Gastroesophageal sphincter (tissue), 4 donors: ENCODE data around the gene KRTAP1-5. TPM values are rescaled to one million over a fixed set of nuclear protein-coding genes. Genes with fewer than 3 reads are reported as not detected.

ENCODE experiments used
- ATAC-seq: fragments of 150-250 bp; one replicate; pipeline ENCODE4 v1.9.1; 2016; ENCODE audit warnings: mild to moderate bottlenecking, moderate library complexity
- H3K27ac ChIP-seq, 4 donors: fragments of 200-600 bp; sonication (generic) in 3 of 4; 1 replicate in 3 of 4; 2 replicates in 1 of 4; pipeline ENCODE4 v1.5.1; 2016 to 2019
- H3K27me3 ChIP-seq: fragments of 200-600 bp; sonication (generic); one replicate; pipeline ENCODE4 v1.5.1; 2019
- H3K36me3 ChIP-seq, 2 donors: fragments of 200-600 bp; sonication (generic); one replicate each; pipeline ENCODE4 v1.5.1; 2019; ENCODE audit warnings: control low read depth in 1 of 2
- H3K4me1 ChIP-seq, 3 donors: fragments of 200-600 bp; sonication (generic); 1 replicate in 2 of 3; 2 replicates in 1 of 3; pipeline ENCODE4 v1.5.1; 2016 to 2019; ENCODE audit warnings: control low read depth in 2 of 3
- H3K4me3 ChIP-seq, 2 donors: fragments of 200-600 bp; sonication (generic); one replicate each; pipeline ENCODE4 v1.5.1; 2019; ENCODE audit warnings: mild to moderate bottlenecking in 1 of 2, moderate library complexity in 1 of 2
- H3K9me3 ChIP-seq, 3 donors: fragments of 200-600 bp; sonication (generic); one replicate each; pipeline ENCODE4 v1.5.1; 2017 to 2019; ENCODE audit warnings: control low read depth in 2 of 3
- CTCF ChIP-seq, 4 experiments: fragments of 200-600 bp in 2 of 4; fragments of 450-650 bp in 2 of 4; sonication (generic) in 1 of 4; IDR thresholded peaks; one replicate each; pipeline ENCODE4 v1.5.1; 2017 to 2019; ENCODE audit warnings: antibody characterized with exemption in 4 of 4, mild to moderate bottlenecking in 2 of 4, moderate library complexity in 2 of 4
- EP300 ChIP-seq: sonication (generic); formaldehyde crosslinking; IDR thresholded peaks from one replicate; pipeline ENCODE4 v1.6.1; 2017; ENCODE audit warnings: antibody characterized with exemption, mild to moderate bottlenecking
- POLR2A ChIP-seq, 2 donors: fragments of 450-650 bp; IDR thresholded peaks; one replicate each; pipeline ENCODE4 v1.6.1; 2017; ENCODE audit warnings: antibody characterized with exemption in 2 of 2, mild to moderate bottlenecking in 2 of 2, moderate library complexity in 1 of 2
- POLR2AphosphoS5 ChIP-seq: sonication (generic); formaldehyde crosslinking; IDR thresholded peaks from one replicate; pipeline ENCODE4 v1.6.1; 2017; ENCODE audit warnings: antibody characterized with exemption
- WGBS, 2 donors: methylation state at CpG; one replicate each; pipeline ENCODE4 v1.1.5; 2018; ENCODE audit warnings: low coverage in 1 of 2; 5-methylcytosine and 5-hydroxymethylcytosine counted together
- total RNA-seq, 4 donors: library from RNA; depleted of rRNA; stranded (reverse); fragments of >200 nt; gene quantifications; one replicate each; pipeline ENCODE4 v1.1.0, GENCODE V29; 2016

Gene KRTAP1-5
- total RNA-seq, 4 donors from 2014 or later, result not detected

DNA sequence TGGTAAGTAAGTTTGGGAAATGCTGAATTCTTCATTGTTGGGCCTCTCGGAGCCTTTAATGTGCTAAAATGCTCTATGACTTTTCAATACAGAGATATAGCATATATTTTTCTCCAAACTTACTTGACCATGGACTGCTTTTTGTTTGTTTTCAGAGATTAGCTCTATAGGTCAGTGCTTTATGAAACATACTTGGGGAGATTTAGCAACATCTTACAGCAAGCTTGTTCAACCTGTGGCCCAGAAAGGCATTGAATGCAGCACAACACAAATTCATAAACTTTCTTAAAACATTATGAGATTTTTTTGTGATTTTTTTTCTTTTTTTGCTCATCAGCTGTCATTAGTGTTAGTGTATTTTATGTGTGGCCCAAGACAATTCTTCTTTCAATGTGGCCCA is 17.1 kb downstream of the KRTAP1-5 start:
- Histone ChIP-seq H3K4me1 (no peaks in the 10 kb centered on the region), H3K4me3 (no peak overlapping the region), H3K36me3 (no peaks in the 10 kb centered on the region), H3K9me3 (no peaks in the 10 kb centered on the region), H3K27me3 (no peaks in the 10 kb centered on the region), H3K27ac (no peak overlapping the region)
- no peak for TF ChIP-seq CTCF (IDR thresholded peaks at IDR 0.05)
- TF ChIP-seq EP300, result no peak
- TF ChIP-seq POLR2AphosphoS5, result no peak
- TF ChIP-seq POLR2A (IDR thresholded peaks at IDR 0.05), result no peak
- WGBS, 2 donors, result 70% methylated on average over 1 of the region's 1 CpG; no CpG with 5 or more reads in 1 of the 2 donors
- no peak for ATAC-seq

- no peak overlapping the region for H3K4me3 ChIP-seq
- H3K4me1 ChIP-seq, result no peaks in the 10 kb centered on the region
- no peak overlapping the region for H3K27ac ChIP-seq
- H3K9me3 ChIP-seq, result no peaks in the 10 kb centered on the region
- no peak for ATAC-seq
- no peak for TF ChIP-seq POLR2A (IDR thresholded peaks at IDR 0.05)
- no peak for TF ChIP-seq CTCF (IDR thresholded peaks at IDR 0.05)
- TF ChIP-seq EP300, result no peak
- TF ChIP-seq POLR2AphosphoS5, result no peak
- no peaks in the 10 kb centered on the region for H3K27me3 ChIP-seq
- 36 to 50% methylated on average over 3 to 4 of the region's 4 CpGs for WGBS, 2 donors
- no peaks in the 10 kb centered on the region for H3K36me3 ChIP-seq
Observed at GRCh38 chr17:41009301-41009760, 17.7 kb downstream of the KRTAP1-5 start.

DNA sequence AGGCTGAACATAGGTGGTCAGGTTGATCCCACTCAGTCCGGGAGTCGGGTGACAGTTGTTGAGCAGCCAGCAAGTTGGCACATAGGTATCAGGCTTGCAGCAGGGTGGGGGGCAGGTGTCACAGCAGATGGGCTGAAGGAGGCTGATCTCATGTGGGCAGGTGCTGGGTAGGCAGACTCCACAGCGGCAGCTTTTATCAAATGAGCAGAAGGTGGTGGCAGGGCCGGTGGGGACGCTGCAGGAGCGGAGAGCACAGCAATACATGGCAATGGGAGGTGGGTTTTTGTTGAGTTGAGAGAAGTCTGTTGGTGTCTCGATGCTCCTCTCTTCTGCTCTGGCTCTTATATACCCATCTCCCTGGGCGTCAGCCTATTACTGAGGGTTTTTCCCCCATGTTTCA is 18.2 kb downstream of the KRTAP1-5 start, which contains the start of gene KRTAP3-1:
Gene KRTAP3-1, minus strand, starts transcription at position 318 of the 400 bp plus-strand sequence. Its CDS starts 54 bp downstream, at position 264.
- no peaks in the 10 kb centered on the region for H3K27me3 ChIP-seq
- H3K9me3 ChIP-seq, result no peaks in the 10 kb centered on the region
- H3K27ac ChIP-seq, result no peak within 1 kb of the TSS
- H3K36me3 ChIP-seq, result no peaks in the 10 kb centered on the region
- TF ChIP-seq CTCF (IDR thresholded peaks at IDR 0.05), result no peak
- no peak for TF ChIP-seq EP300
- TF ChIP-seq POLR2AphosphoS5, result no peak
- TF ChIP-seq POLR2A (IDR thresholded peaks at IDR 0.05), result no peak
- ATAC-seq, result no peak
- 81 to 87% methylated on average over 3 to 7 of the region's 8 CpGs for WGBS, 2 donors
- H3K4me3 ChIP-seq, result no peak within 1 kb of the TSS
- no peaks in the 10 kb centered on the region for H3K4me1 ChIP-seq

GRCh38 chr17:41004397-41004796 is 22.6 kb downstream of the KRTAP1-5 start:
- Histone ChIP-seq H3K36me3 (no peaks in the 10 kb centered on the region), H3K4me3 (no peak overlapping the region), H3K9me3 (no peaks in the 10 kb centered on the region), H3K27me3 (peaks cover 10% of the 10 kb centered on the region), H3K27ac (no peak overlapping the region), H3K4me1 (no peaks in the 10 kb centered on the region)
- ATAC-seq, result no peak
- TF ChIP-seq POLR2AphosphoS5 (no peak), EP300 (no peak), POLR2A (IDR thresholded peaks at IDR 0.05) (no peak), CTCF (IDR thresholded peaks at IDR 0.05) (no peak)
- 85 to 93% methylated on average over 2 to 3 of the region's 3 CpGs for WGBS, 2 donors

DNA sequence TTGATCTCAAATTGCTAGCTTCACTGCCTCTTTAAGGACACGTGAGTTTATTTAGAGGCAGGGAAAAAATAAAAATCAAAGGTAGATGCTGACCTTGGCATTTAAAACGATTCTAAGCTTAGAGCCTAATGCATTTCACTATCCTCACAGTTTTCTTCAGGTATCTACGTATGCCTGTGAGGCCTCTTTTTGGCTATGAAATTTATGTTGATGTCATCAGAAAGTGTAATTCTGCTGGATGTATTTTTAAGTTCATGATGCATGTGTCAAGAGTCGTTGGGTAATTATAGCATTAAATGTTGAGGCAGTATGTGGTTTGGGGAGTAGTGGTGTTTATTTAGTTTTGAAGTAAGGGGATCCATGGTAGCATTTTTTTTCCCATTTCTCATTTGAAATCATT is 23.1 kb downstream of the KRTAP1-5 start:
- ATAC-seq, result no peak
- no peak for TF ChIP-seq POLR2AphosphoS5
- TF ChIP-seq POLR2A (IDR thresholded peaks at IDR 0.05), result no peak
- TF ChIP-seq CTCF (IDR thresholded peaks at IDR 0.05), result no peak
- TF ChIP-seq EP300, result no peak
- Histone ChIP-seq H3K9me3 (no peaks in the 10 kb centered on the region), H3K36me3 (no peaks in the 10 kb centered on the region), H3K4me1 (no peaks in the 10 kb centered on the region), H3K4me3 (no peak overlapping the region), H3K27ac (no peak overlapping the region), H3K27me3 (peaks cover 15% of the 10 kb centered on the region)
- WGBS, 2 donors, result 30 to 49% methylated on average over 4 of the region's 4 CpGs
